Amniotic epithelial cell (primary cell): ENCODE data around the gene SFT2D1.
A peak's percentile ranks its signal among the peaks of the same experiment; 100 is the strongest.
"Not testable (repeated sequence)": the region's sequence is repeated elsewhere in the genome, so short reads cannot be mapped to it uniquely, and the experiment has no call there.

Experiments
- DNase-seq: peaks from one replicate; pipeline ENCODE4 v3.0.0-alpha.2; 2010; ENCODE audit warnings: low read depth

Gene SFT2D1

GRCh38 chr6:166364456-166364855, 22.1 kb upstream of the SFT2D1 start:
- DNase-seq = no peak

GRCh38 chr6:166362427-166362826, 20.1 kb upstream of the SFT2D1 start:
- not testable (repeated sequence) for DNase-seq

- peak; percentile 25 for DNase-seq
Observed at GRCh38 chr6:166361077-166361429, 18.7 kb upstream of the SFT2D1 start.

- DNase-seq = no peak
Observed at GRCh38 chr6:166360243-166361076, 18.1 kb upstream of the SFT2D1 start.

- no peak for DNase-seq
Observed at GRCh38 chr6:166355552-166355951, 13.2 kb upstream of the SFT2D1 start.

GRCh38 chr6:166354965-166355364, 12.6 kb upstream of the SFT2D1 start:
- DNase-seq = no peak

GRCh38 chr6:166354143-166354542, 11.8 kb upstream of the SFT2D1 start:
- no peak for DNase-seq

GRCh38 chr6:166353507-166353906, 11.2 kb upstream of the SFT2D1 start:
- no peak for DNase-seq

GRCh38 chr6:166352923-166353322, 10.6 kb upstream of the SFT2D1 start:
- no peak for DNase-seq

- DNase-seq = peak; percentile 18
Observed at GRCh38 chr6:166351715-166352285, 9.5 kb upstream of the SFT2D1 start.

- no peak for DNase-seq
Observed at GRCh38 chr6:166348305-166348949, 6.1 kb upstream of the SFT2D1 start.

GRCh38 chr6:166346965-166347364, 4.6 kb upstream of the SFT2D1 start:
- DNase-seq = no peak

- no peak for DNase-seq
Observed at GRCh38 chr6:166346449-166346848, 4.1 kb upstream of the SFT2D1 start.

GRCh38 chr6:166345672-166346071, 3.3 kb upstream of the SFT2D1 start:
- DNase-seq = not testable (repeated sequence)

GRCh38 chr6:166344921-166345320, 2.6 kb upstream of the SFT2D1 start:
- DNase-seq = not testable (repeated sequence)

GRCh38 chr6:166344240-166344639, 1.9 kb upstream of the SFT2D1 start:
- DNase-seq = peak; percentile 74

GRCh38 chr6:166343150-166343487, 774 bp upstream of the SFT2D1 start:
- DNase-seq = no peak

- no peak for DNase-seq
Observed at GRCh38 chr6:166341977-166342348, 382 bp downstream of the SFT2D1 start.

GRCh38 chr6:166341464-166341863, 881 bp downstream of the SFT2D1 start:
- DNase-seq = no peak

- no peak for DNase-seq
Observed at GRCh38 chr6:166338854-166339253, 3.5 kb downstream of the SFT2D1 start.

- DNase-seq = peak; percentile 32
Observed at GRCh38 chr6:166336847-166337246, 5.5 kb downstream of the SFT2D1 start.

GRCh38 chr6:166335378-166336302, 6.7 kb downstream of the SFT2D1 start:
- DNase-seq = no peak
